K562 (cell line): ENCODE measurements around the gene ADAT1. TPM values are rescaled to one million over a fixed set of nuclear protein-coding genes. Genes with fewer than 3 reads are reported as not detected.
A peak's percentile ranks its signal among the peaks of the same experiment; 100 is the strongest.

Source experiments
- CCNT2 ChIP-seq: IDR thresholded peaks from 2 replicates; pipeline ENCODE4 v1.6.1; 2011; ENCODE audit warnings: borderline replicate concordance, low read depth, mild to moderate bottlenecking, moderate library complexity, mixed read lengths, low read length; ENCODE audit not compliant: insufficient read length; ENCODE audit errors: extremely low read depth
- FUS ChIP-seq: fragments of 200-400 bp; formaldehyde crosslinking; optimal IDR thresholded peaks from 2 replicates; pipeline ENCODE3; 2017; ENCODE audit warnings: low read depth, low read length
- GATA2 ChIP-seq: sonication (generic); formaldehyde crosslinking; IDR thresholded peaks from 2 replicates; pipeline ENCODE4 v1.4.0; 2020; ENCODE audit warnings: mild to moderate bottlenecking, missing genetic modification reagents
- MAZ ChIP-seq, 2 experiments: fragments of 450-650 bp in 1 of 2; sonication (generic) in 1 of 2; formaldehyde crosslinking; IDR thresholded peaks in 1 of 2; conservative IDR thresholded peaks in 1 of 2; 2 replicates each; pipeline versions ENCODE4 v1.4.0 to v1.5.0; 2020; ENCODE audit warnings: mild to moderate bottlenecking in 1 of 2, missing genetic modification reagents in 1 of 2
- MYBL2 ChIP-seq, 2 experiments: fragments of 450-650 bp in 1 of 2; sonication (generic) in 1 of 2; formaldehyde crosslinking in 1 of 2; IDR thresholded peaks; 2 replicates each; pipeline versions ENCODE4 v1.6.1 to v1.8.1; 2017 to 2022; ENCODE audit warnings: borderline replicate concordance in 1 of 2, inconsistent platforms in 1 of 2, low read depth in 1 of 2, mild to moderate bottlenecking in 1 of 2, missing genetic modification reagents in 1 of 2, moderate library complexity in 1 of 2
- OTX1 ChIP-seq: fragments of 450-650 bp; formaldehyde crosslinking; IDR thresholded peaks from 2 replicates; pipeline ENCODE4 v1.4.0; 2022; ENCODE audit warnings: mild to moderate bottlenecking
- TEAD4 ChIP-seq, 2 experiments: sonication (generic) in 1 of 2; formaldehyde crosslinking in 1 of 2; IDR thresholded peaks; 2 replicates each; pipeline versions ENCODE4 v1.6.1 to v1.8.0; 2012 to 2022; ENCODE audit warnings: borderline replicate concordance in 1 of 2, inconsistent platforms in 1 of 2, low read length in 1 of 2, mild to moderate bottlenecking in 1 of 2, missing genetic modification reagents in 1 of 2
- ZBTB2 ChIP-seq: fragments of 450-650 bp; IDR thresholded peaks from 2 replicates; pipeline ENCODE4 v1.6.1; 2016; ENCODE audit warnings: antibody characterized with exemption
- ZNF324 ChIP-seq: fragments of 250-450 bp; sonication (Bioruptor Pico); IDR thresholded peaks from 2 replicates; pipeline ENCODE4 v1.4.0; 2020; ENCODE audit warnings: mild to moderate bottlenecking
- ZNF407 ChIP-seq: fragments of 450-650 bp; IDR thresholded peaks from 2 replicates; pipeline ENCODE4 v1.6.1; 2016; ENCODE audit warnings: low read depth
- ZNF512 ChIP-seq: IDR thresholded peaks from 2 replicates; pipeline ENCODE4 v1.6.1; 2016; ENCODE audit warnings: missing genetic modification characterization, missing compliant biosample characterization
- ZNF699 ChIP-seq: fragments of 250-450 bp; sonication (Bioruptor Pico); IDR thresholded peaks from 2 replicates; pipeline ENCODE4 v1.8.0; 2021; ENCODE audit warnings: mild to moderate bottlenecking, moderate library complexity; ENCODE audit not compliant: insufficient replicate concordance
- polyA plus RNA-seq, 8 experiments: library from polyadenylated mRNA; depleted of rRNA in 4 of 8; stranded (reverse) in 5 of 8; unstranded in 3 of 8; fragments of >200 nt; fragmentation: Nextera tagmentation in 2 of 8; fragmentation: Illumina TruSeq in 1 of 8; extraction: Ambion mirVana in 2 of 8; extraction: Trizol in 1 of 8; gene quantifications; 2 replicates each; pipeline versions ENCODE4 v1.2.1 to v1.2.3, GENCODE V29; 2011 to 2014; ENCODE audit warnings: inconsistent platforms in 1 of 8, missing spikeins in 1 of 8
- total RNA-seq, 7 experiments: library from RNA; depleted of rRNA in 6 of 7; stranded (reverse); fragments of >200 nt in 6 of 7; fragmentation: Illumina TruSeq in 2 of 7; extraction: Trizol in 2 of 7; gene quantifications; 2 replicates each; pipeline versions ENCODE4 v1.2.1 to v1.2.3, GENCODE V29; 2011 to 2021; ENCODE audit warnings: low replicate concordance in 1 of 7
- TF ChIP-seq, protein P1 (sequence below): fragments of 250-450 bp; sonication (Bioruptor Pico); IDR thresholded peaks from 2 replicates; pipeline ENCODE4 v1.5.0; 2021

The ADAT1 gene
- total and polyA plus RNA-seq, 9 of the 15 experiments (the other 6 are each of a cell fraction or from before 2014, with no cell fraction given) = 16.0 to 36.7 (median 28.2) TPM

DNA sequence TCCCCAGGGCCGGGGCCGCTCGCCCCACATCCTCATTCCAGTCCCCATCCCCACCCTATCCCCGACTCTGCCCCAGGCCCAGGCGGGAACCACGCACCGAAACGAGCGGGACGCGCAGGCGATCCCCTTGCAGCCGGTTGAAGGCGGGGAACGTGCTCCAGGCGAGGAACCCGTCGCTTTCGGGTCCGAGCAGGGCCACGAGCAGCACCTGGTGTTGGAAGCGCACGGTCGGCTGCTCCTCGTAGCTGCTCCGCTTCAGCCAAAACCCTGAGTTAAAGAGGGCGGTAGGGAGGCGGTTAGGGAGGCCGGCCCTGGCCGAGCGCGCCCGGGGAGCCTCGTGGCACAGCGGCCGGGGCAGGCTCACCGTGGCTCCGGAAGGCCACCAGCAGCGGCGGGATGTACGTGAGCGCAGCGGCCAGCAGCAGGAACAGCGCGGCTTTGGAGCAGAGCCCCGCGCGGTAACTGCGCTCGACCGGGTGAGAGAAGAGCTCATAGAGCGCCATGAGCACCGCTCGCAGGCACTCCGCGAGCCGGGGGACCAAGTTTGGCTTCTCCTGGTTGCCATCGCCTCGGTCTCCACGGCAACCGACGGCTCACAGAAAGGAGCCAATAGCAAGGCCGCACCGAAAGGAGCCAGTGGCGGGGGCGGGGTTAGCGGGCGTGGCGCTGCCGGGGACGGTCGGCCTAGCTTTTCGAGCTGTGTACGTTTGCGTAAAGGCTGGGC, 67.2 kb downstream of the ADAT1 start, which contains the start of gene TMEM231 (continued):
- no peak for TF ChIP-seq MYBL2 (IDR thresholded peaks at IDR 0.05; ENCODE audit: low read depth)
- no peak for TF ChIP-seq MYBL2 (CRISPR knock-in tag; IDR thresholded peaks at IDR 0.05; ENCODE audit: borderline replicate concordance)
- TF ChIP-seq, protein P1, sequence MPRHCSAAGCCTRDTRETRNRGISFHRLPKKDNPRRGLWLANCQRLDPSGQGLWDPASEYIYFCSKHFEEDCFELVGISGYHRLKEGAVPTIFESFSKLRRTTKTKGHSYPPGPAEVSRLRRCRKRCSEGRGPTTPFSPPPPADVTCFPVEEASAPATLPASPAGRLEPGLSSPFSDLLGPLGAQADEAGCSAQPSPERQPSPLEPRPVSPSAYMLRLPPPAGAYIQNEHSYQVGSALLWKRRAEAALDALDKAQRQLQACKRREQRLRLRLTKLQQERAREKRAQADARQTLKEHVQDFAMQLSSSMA (CRISPR knock-in tag) = no peak
- no peak for TF ChIP-seq ZNF512 (tag)
- no peak for TF ChIP-seq ZNF699 (CRISPR knock-in tag)
- peak; percentile 89 for TF ChIP-seq ZNF407
- TF ChIP-seq ZBTB2 = no peak
- peak in 1 of 2 experiments; percentile 70; a peak in 2 of 4 replicates for TF ChIP-seq MAZ (CRISPR knock-in tag; conservative IDR thresholded peaks at IDR 0.05 in 1 of 2, IDR thresholded peaks at IDR 0.05 in 1 of 2)
- no peak for TF ChIP-seq TEAD4 (IDR thresholded peaks at IDR 0.05; ENCODE audit: low read length)
- no peak for TF ChIP-seq TEAD4 (CRISPR knock-in tag; IDR thresholded peaks at IDR 0.05; ENCODE audit: borderline replicate concordance)
- TF ChIP-seq OTX1 (CRISPR knock-in tag) = no peak
- no peak for TF ChIP-seq GATA2 (CRISPR knock-in tag)
- TF ChIP-seq FUS = peak; percentile 58
- no peak for TF ChIP-seq ZNF324 (CRISPR knock-in tag)
- TF ChIP-seq CCNT2 = peak; percentile 17
